HCT116 (cell line): Measurements from ENCODE around the gene SNRNP35. TPM values are rescaled to one million over a fixed set of nuclear protein-coding genes. Genes with fewer than 3 reads are reported as not detected.

Experiments used
- ATAC-seq: fragments of 200-7000 bp; cut with Tn5 transposase; 2 replicates; pipeline ENCODE4 v1.9.1; 2020; ENCODE audit warnings: mild to moderate bottlenecking, moderate library complexity
- BruUV-seq: library from RNA; stranded (reverse); fragments of 400-500 nt; replicated peaks from 2 replicates; lab custom pipeline; 2021; lab: Mats Ljungman, UMichigan
- CTCF ChIA-PET: fragments of 300-600 bp; sonication (Branson Sonifier 250); formaldehyde crosslinking; loops from one replicate; lab custom pipeline; 2021; ENCODE audit warnings: antibody characterized with exemption; lab: Charles Lee
- POLR2A ChIA-PET: fragments of 300-600, 350-600 bp; sonication (Branson Sonifier 250); formaldehyde crosslinking; loops from one replicate; lab custom pipeline; 2021; ENCODE audit warnings: antibody characterized with exemption; lab: Charles Lee
- RAD21 ChIA-PET, 2 experiments: fragments of 300-600 bp; sonication (Branson Sonifier 250); formaldehyde crosslinking; loops; one replicate each; lab custom pipeline; 2023; ENCODE audit warnings: low total read pairs in 2 of 2; ENCODE audit not compliant: uncharacterized antibody in 2 of 2, unreplicated experiment in 2 of 2, low non-redundant PET in 1 of 2; lab: Charles Lee
- DNase-seq: peaks from one replicate; pipeline ENCODE4 v3.0.0-alpha.2; 2010; ENCODE audit warnings: low read depth, low spot score
- H2AFZ ChIP-seq: fragments of 200-600 bp; shearing (Covaris generic), sonication (generic); 2 replicates; pipeline ENCODE4 v1.6.1; 2017; ENCODE audit warnings: low read depth, mixed run types, mixed read lengths, antibody characterized with exemption, low read length; ENCODE audit not compliant: poor library complexity, severe bottlenecking
- H3K27ac ChIP-seq: 2 replicates; pipeline ENCODE4 v1.5.1; 2012; ENCODE audit warnings: low read depth, low read length
- H3K27me3 ChIP-seq: fragments of 200-600 bp; sonication (generic); 2 replicates; pipeline ENCODE4 v1.6.1; 2016; ENCODE audit warnings: mixed run types, low read length, mixed read lengths; ENCODE audit not compliant: insufficient read depth
- H3K36me3 ChIP-seq, 2 experiments: fragments of 200-500 bp in 1 of 2; fragments of 200-600 bp in 1 of 2; sonication (Bioruptor generic) in 1 of 2; sonication (generic) in 1 of 2; 2 replicates each; pipeline versions ENCODE4 v1.5.1 to v1.6.1; 2014 to 2016; ENCODE audit warnings: low read length in 2 of 2, inconsistent platforms in 1 of 2, mixed read lengths in 1 of 2, mixed run types in 1 of 2; ENCODE audit not compliant: insufficient read depth in 2 of 2, control insufficient read depth in 1 of 2
- H3K4me1 ChIP-seq, 2 experiments: fragments of 200-600 bp in 1 of 2; sonication (generic) in 1 of 2; 2 replicates each; pipeline versions ENCODE4 v1.5.1 to v1.6.1; 2012 to 2017; ENCODE audit warnings: low read length in 2 of 2, inconsistent platforms in 1 of 2, mild to moderate bottlenecking in 1 of 2, mixed read lengths in 1 of 2, mixed run types in 1 of 2, moderate library complexity in 1 of 2; ENCODE audit not compliant: insufficient read depth in 2 of 2, control insufficient read depth in 1 of 2
- H3K4me2 ChIP-seq: fragments of 200-600 bp; sonication (generic); 2 replicates; pipeline ENCODE4 v1.6.1; 2017; ENCODE audit warnings: mixed run types, low read length, mixed read lengths
- H3K4me3 ChIP-seq, 2 experiments: fragments of 200-600 bp in 1 of 2; sonication (generic) in 1 of 2; replicated peaks in 1 of 2; 2 replicates each; pipeline ENCODE4 v1.5.1; 2011 to 2016; ENCODE audit warnings: low read length in 2 of 2, control low read depth in 1 of 2, low read depth in 1 of 2, mild to moderate bottlenecking in 1 of 2, mixed read lengths in 1 of 2, mixed run types in 1 of 2
- H3K79me2 ChIP-seq: fragments of 200-600 bp; sonication (generic); 2 replicates; pipeline ENCODE4 v1.6.1; 2017; ENCODE audit warnings: mild to moderate bottlenecking, mixed run types, low read length, moderate library complexity, mixed read lengths; ENCODE audit not compliant: insufficient read depth
- H3K9ac ChIP-seq: fragments of 200-600 bp; sonication (generic); 2 replicates; pipeline ENCODE4 v1.6.1; 2016; ENCODE audit warnings: low read length, mixed read lengths
- H3K9me2 ChIP-seq: fragments of 200-600 bp; sonication (generic), shearing (Covaris generic); 2 replicates; pipeline ENCODE4 v1.6.1; 2017; ENCODE audit warnings: mixed run types, mild to moderate bottlenecking, moderate library complexity; ENCODE audit not compliant: insufficient read depth
- H3K9me3 ChIP-seq, 2 experiments: fragments of 200-500 bp in 1 of 2; fragments of 200-600 bp in 1 of 2; sonication (Bioruptor generic) in 1 of 2; sonication (generic) in 1 of 2; 2 replicates each; pipeline ENCODE4 v1.6.1; 2014 to 2017; ENCODE audit warnings: low read length in 2 of 2, mixed read lengths in 2 of 2, inconsistent platforms in 1 of 2, low read depth in 1 of 2, mild to moderate bottlenecking in 1 of 2, mixed run types in 1 of 2, moderate library complexity in 1 of 2; ENCODE audit not compliant: control insufficient read depth in 1 of 2, insufficient read depth in 1 of 2
- H4K20me1 ChIP-seq: fragments of 200-600 bp; sonication (generic), shearing (Covaris generic); 2 replicates; pipeline ENCODE4 v1.6.1; 2017; ENCODE audit warnings: mixed run types, mild to moderate bottlenecking, moderate library complexity; ENCODE audit not compliant: insufficient read depth
- EGR1 ChIP-seq: IDR thresholded peaks from 2 replicates; pipeline ENCODE4 v1.6.1; 2012; ENCODE audit warnings: low read depth
- ELF1 ChIP-seq: IDR thresholded peaks from 2 replicates; pipeline ENCODE4 v1.6.1; 2012; ENCODE audit warnings: low read depth, borderline replicate concordance
- EZH2 ChIP-seq: fragments of 200-600 bp; sonication (generic); IDR thresholded peaks from 2 replicates; pipeline ENCODE4 v1.6.1; 2017; ENCODE audit warnings: antibody characterized with exemption, mixed run types
- EZH2phosphoT487 ChIP-seq: fragments of 200-600 bp; IDR thresholded peaks from 2 replicates; pipeline ENCODE4 v1.6.1; 2018; ENCODE audit warnings: antibody characterized with exemption, borderline replicate concordance
- FOSL1 ChIP-seq: IDR thresholded peaks from 2 replicates; pipeline ENCODE4 v1.6.1; 2012; ENCODE audit warnings: low read depth
- JUND ChIP-seq: IDR thresholded peaks from 2 replicates; pipeline ENCODE4 v1.6.1; 2012
- POLR2A ChIP-seq: IDR thresholded peaks from 2 replicates; pipeline ENCODE4 v1.7.0; 2011; ENCODE audit warnings: borderline replicate concordance; ENCODE audit not compliant: insufficient read depth, insufficient read length; ENCODE audit errors: extremely low read depth
- POLR2AphosphoS5 ChIP-seq: IDR thresholded peaks from 2 replicates; pipeline ENCODE4 v1.6.1; 2011; ENCODE audit warnings: mild to moderate bottlenecking, low read depth, low read length, moderate library complexity
- SIN3A ChIP-seq: IDR thresholded peaks from 2 replicates; pipeline ENCODE4 v1.6.1; 2012; ENCODE audit warnings: low read depth
- SP1 ChIP-seq: IDR thresholded peaks from 2 replicates; pipeline ENCODE4 v1.6.1; 2012; ENCODE audit warnings: low read depth
- TCF7L2 ChIP-seq: IDR thresholded peaks from 2 replicates; pipeline ENCODE4 v1.7.0; 2011; ENCODE audit warnings: borderline replicate concordance, inconsistent platforms; ENCODE audit not compliant: insufficient read depth, insufficient read length; ENCODE audit errors: extremely low read depth
- ZFX ChIP-seq: fragments of 450-650 bp; IDR thresholded peaks from 2 replicates; pipeline ENCODE4 v1.6.1; 2017
- intact Hi-C: fragments of 100-400 bp; cut with micrococcal nuclease; formaldehyde crosslinking; loops from 2 replicates; pipeline ENCODE4 v1.10.0; 2022
- total RNA-seq: library from RNA; stranded (reverse); gene quantifications from one replicate; pipeline ENCODE4 v1.2.1, GENCODE V29; 2021; ENCODE audit not compliant: unreplicated experiment

SNRNP35 gene
- total RNA-seq, 1 experiment from 2014 or later = 12.4 TPM

DNA sequence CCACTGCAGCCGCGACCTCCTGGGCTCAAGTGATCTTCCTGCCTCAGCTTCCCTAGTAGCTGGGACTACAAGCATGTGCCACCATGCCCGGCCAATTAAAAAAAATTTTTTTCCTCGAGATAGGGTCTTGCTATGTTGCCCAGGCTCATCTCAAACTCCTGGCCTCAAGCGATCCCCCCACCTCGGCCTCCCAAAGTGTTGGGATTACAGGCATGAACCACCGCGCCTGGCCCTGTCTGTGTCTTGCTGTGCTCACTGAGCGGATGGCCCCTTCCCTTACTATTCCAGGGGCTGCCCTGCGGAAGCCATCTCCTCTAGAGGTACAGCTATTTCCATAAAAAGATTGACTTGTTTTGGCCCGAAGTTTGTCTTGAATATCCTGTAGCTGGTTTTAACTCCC, 20.1 kb downstream of the SNRNP35 start (continued):
- no peak for TF ChIP-seq TCF7L2
- TF ChIP-seq EGR1 = no peak
- TF ChIP-seq ELF1 = no peak
- TF ChIP-seq JUND = no peak
- no peak for TF ChIP-seq ZFX
- no peak for TF ChIP-seq SIN3A
- no peak for TF ChIP-seq POLR2A

DNA sequence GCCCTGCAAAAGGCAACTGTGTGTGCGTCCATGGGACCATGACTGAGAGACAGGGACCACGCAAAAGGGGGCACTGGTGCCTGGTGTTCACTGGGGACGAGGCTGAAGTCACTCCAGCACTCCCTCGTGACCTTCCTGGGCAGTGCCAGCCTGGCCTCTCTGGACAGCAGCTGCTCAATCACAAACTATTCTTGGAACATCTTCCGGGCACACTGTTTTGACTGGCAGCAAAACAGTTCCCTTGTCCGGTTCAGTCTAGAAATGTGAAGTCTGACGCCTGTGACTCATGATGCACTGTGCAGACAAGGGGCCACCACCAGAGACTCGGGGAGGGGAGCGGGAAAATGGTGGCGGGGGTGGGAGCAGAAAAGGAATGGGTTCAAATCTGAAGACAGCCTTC, 20.8 kb downstream of the SNRNP35 start:
- Histone ChIP-seq H3K4me3 (no peak overlapping the region), H3K79me2 (no peaks in the 10 kb centered on the region), H3K36me3 (no peaks in the 10 kb centered on the region; a peak in 1 of 4 replicates), H3K9ac (no peak overlapping the region), H3K4me1 (no peaks in the 10 kb centered on the region), H3K9me3 (no peaks in the 10 kb centered on the region), H3K27me3 (no peaks in the 10 kb centered on the region), H3K9me2 (no peaks in the 10 kb centered on the region), H2AFZ (no peak overlapping the region), H3K4me2 (no peak overlapping the region), H4K20me1 (no peaks in the 10 kb centered on the region), H3K27ac (no peak overlapping the region)
- ChIA-PET CTCF (no interaction called here), RAD21 (no interaction called here), POLR2A (no interaction called here)
- DNase-seq = no peak
- no peak for TF ChIP-seq EGR1
- no peak for TF ChIP-seq EZH2
- TF ChIP-seq FOSL1 = no peak
- no peak for TF ChIP-seq JUND
- no peak for TF ChIP-seq SP1
- TF ChIP-seq POLR2A = no peak
- no peak for TF ChIP-seq EZH2phosphoT487
- no peak for TF ChIP-seq POLR2AphosphoS5
- intact Hi-C loops = no loop called here
- no peak for ATAC-seq
- no TSS peak for BruUV-seq
